Inflammatory macrophage treated with lipopolysaccharide for 1 hour (primary cell): ENCODE measurements around the gene TDRD9.

Source experiments
- DNase-seq, 2 donors: peaks; one replicate each; pipeline ENCODE4 v3.0.0-alpha.2; 2020 to 2022

Gene TDRD9

GRCh38 chr14:104093366-104094055, 165.3 kb downstream of the TDRD9 start:
- no peak for DNase-seq

DNA sequence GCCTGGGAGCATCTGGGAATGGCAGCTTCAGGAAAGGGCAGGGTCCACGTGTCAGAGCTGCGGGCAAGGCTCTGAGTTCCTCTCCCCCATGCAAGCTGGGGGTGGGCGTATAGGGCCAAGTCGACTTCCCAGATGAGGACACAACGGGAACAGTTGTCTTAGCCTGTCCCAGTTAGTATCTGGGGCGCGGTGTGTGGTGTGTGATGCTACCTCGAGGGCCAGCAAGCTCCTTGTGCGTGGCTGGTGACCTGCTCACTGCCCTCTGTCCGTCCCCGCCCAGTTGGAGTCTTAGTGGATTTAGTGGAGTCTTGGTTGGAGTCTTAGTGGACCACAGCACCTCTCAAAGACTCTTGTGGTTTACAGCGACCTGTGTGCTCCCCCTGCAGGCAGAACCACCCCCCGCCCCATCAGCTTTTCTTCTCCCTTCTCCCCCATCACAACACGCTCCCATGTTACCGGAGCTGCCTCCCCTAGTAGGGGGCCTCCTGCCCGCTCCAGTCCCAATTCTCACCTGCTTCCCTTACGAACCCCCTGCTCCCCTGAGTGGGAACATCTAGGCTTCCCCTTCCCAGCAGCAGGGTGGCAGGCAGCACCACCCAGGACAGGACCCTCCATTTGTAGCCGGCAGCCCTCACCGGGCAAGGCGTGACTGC, 165.9 kb downstream of the TDRD9 start:
- DNase-seq, result no peak

DNA sequence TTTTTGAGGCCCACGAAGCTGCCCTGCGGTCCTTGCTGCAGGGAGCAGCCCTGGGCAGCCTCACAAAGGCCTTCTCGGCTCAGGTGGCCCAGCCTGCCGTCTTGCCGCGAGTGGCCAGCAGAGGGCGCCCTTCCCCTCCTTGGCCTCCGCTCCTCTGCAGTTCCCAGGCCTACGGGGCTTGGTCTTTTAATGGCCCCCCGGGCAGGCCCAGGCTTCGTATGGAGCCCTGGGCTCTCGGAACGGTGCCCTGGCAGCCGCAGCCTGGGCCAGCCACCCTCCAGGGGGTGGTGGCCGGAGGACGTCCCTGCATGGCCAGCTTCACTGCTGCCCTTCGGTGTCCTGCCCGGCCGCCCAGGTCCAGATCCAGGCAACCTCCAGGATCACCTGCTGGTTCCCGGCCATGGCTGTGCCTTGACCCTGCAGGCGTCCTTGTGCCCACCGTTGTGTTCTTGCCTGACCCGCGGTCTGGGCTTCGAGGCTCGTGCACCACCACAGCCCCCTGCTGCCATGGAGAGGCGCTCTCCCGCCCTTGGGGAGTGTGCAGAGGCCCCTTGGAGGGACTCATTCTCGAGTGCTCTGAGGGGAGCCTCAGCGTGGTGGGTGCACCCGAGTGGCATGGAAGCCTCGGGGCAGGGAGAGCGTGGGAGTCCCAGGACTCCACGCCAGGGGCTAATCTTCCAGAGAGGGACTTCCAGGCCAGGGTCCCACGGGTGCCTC, 166.6 kb downstream of the TDRD9 start:
- peak in 1 of 2 donors; percentile 69 for DNase-seq

GRCh38 chr14:104095426-104096310, 167.4 kb downstream of the TDRD9 start:
- no peak for DNase-seq

DNA sequence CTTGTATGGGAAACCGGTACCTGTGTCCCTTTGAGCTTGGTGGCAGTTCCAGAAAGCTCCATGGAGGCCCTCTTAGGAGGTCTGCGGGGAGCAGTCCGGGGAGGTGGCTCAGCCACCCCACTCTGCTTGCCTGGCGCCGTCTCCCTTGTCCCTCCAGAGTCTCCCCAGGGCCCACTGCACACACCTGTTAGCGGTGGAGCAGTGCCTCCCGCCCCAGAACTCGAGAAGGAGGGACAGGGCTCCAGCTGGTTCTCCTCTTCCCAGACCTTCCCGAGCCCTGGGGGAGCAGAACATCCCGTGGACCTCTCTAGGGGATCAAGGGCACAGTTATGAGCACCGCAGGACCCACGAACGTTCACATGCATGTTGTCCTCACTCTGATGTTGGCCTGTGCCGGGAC, 168.1 kb downstream of the TDRD9 start:
- no peak for DNase-seq

- DNase-seq, result no peak
These were observed 168.8 kb downstream of the TDRD9 start for GRCh38 chr14:104096751-104097700.

- no peak for DNase-seq
These were observed 170.2 kb downstream of the TDRD9 start for GRCh38 chr14:104098272-104099095.

DNA sequence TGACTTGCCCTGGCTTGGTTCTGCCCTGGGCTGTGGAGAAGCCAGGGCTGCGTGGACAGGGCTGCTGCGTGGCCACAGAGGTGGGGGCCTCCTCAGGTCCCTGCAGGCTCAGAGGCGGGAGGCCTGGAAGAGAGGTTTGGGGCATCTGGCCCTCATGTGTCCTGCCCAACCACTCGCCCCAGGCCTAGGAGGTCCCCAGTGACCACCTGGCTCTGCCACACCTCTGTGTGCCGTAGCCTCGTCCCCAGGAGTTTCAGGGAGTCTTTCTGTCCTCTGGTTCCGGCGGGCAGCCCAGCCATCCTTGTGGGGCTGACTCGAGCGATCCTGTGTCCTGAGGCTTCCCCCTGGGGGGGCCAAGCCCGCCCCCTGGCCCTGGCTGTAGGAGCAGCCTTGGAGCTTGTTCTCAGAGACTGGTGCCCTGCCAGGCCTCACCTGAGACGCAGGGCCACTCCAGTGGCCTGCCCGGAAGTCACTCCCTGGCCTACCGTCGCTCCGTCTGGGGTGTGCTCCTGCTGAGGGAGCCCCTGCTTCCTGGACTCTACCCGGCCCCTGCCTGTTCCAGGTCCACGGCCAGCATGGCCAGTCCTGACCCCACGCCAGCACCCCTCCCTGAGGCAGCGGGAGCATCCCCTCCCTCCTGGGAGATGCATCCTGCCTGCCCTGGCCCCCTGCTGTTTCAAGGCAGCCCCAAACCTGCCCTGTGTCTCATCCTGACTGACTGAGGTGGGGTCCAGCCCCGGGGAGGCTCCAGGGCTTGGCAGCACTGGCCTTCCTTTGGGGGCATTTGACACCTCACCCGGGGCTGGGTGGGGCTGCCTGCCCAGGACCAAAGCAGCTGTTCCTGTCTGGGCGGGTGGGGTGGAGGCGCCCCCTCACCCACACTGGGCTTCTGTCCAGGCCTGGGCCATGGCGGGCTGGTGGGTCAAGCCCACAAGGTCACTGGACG, 171.1 kb downstream of the TDRD9 start:
- DNase-seq, result no peak

- no peak for DNase-seq
These were observed 172.2 kb downstream of the TDRD9 start for GRCh38 chr14:104100171-104101085.

GRCh38 chr14:104101086-104101621, 172.9 kb downstream of the TDRD9 start:
- no peak for DNase-seq

- DNase-seq, result no peak
These were observed 173.5 kb downstream of the TDRD9 start for GRCh38 chr14:104101651-104102281.
